Osteoblast (primary cell): Measurements from ENCODE around the gene GALNT16. TPM values are rescaled to one million over a fixed set of nuclear protein-coding genes. Genes with fewer than 3 reads are reported as not detected.
A peak's percentile ranks its signal among the peaks of the same experiment; 100 is the strongest.

Experiments used
- DNase-seq: peaks from one replicate; pipeline ENCODE4 v3.0.0; 2011; ENCODE audit warnings: low spot score, mixed read lengths; ENCODE audit not compliant: insufficient read length; ENCODE audit errors: missing footprints
- H2AFZ ChIP-seq: 2 replicates; pipeline ENCODE4 v1.6.0; 2011; ENCODE audit warnings: mild to moderate bottlenecking, low read length
- H3K27ac ChIP-seq: 2 replicates; pipeline ENCODE4 v1.5.1; 2011; ENCODE audit warnings: mild to moderate bottlenecking, low read depth, low read length, moderate library complexity
- H3K27me3 ChIP-seq: 2 replicates; pipeline ENCODE4 v1.6.0; 2012; ENCODE audit warnings: mild to moderate bottlenecking, control low read depth, inconsistent platforms, low read length, moderate library complexity; ENCODE audit not compliant: insufficient read depth
- H3K36me3 ChIP-seq: 2 replicates; pipeline ENCODE4 v1.5.1; 2011; ENCODE audit warnings: mild to moderate bottlenecking, low read length, control low read depth, moderate library complexity; ENCODE audit not compliant: insufficient read depth
- H3K4me1 ChIP-seq: 2 replicates; pipeline ENCODE4 v1.5.1; 2011; ENCODE audit warnings: mild to moderate bottlenecking, low read length, control low read depth, moderate library complexity; ENCODE audit not compliant: insufficient read depth
- H3K4me2 ChIP-seq: 2 replicates; pipeline ENCODE4 v1.6.0; 2011; ENCODE audit warnings: mild to moderate bottlenecking, low read length; ENCODE audit not compliant: insufficient read depth
- H3K4me3 ChIP-seq: fragments of 200-600 bp; sonication (generic); 3 replicates; pipeline ENCODE4 v1.5.1; 2012; ENCODE audit warnings: mild to moderate bottlenecking, low read length, inconsistent platforms; ENCODE audit not compliant: insufficient read depth
- H3K79me2 ChIP-seq: 2 replicates; pipeline ENCODE4 v1.6.0; 2012; ENCODE audit warnings: mild to moderate bottlenecking, low read length, control low read depth, inconsistent platforms; ENCODE audit not compliant: insufficient read depth
- H3K9me3 ChIP-seq: 2 replicates; pipeline ENCODE4 v1.5.1; 2011; ENCODE audit warnings: low read depth, low read length, control low read depth
- H4K20me1 ChIP-seq: 2 replicates; pipeline ENCODE4 v1.6.0; 2012; ENCODE audit warnings: mild to moderate bottlenecking, low read length, control low read depth; ENCODE audit not compliant: insufficient read depth
- CTCF ChIP-seq: IDR thresholded peaks from 2 replicates; pipeline ENCODE4 v1.5.1; 2011; ENCODE audit warnings: mild to moderate bottlenecking, low read depth, low read length, moderate library complexity; ENCODE audit errors: extremely low read depth
- total RNA-seq: library from RNA; depleted of rRNA; stranded (reverse); fragments of >200 nt; gene quantifications from 2 replicates; pipeline ENCODE4 v1.2.3, GENCODE V29; 2012

The GALNT16 gene
- total RNA-seq, 1 donor, result 4.0 TPM

GRCh38 chr14:69299286-69300035 is 39.5 kb downstream of the GALNT16 start:
- no peak overlapping the region for H2AFZ ChIP-seq
- no peak for DNase-seq
- no peak overlapping the region for H3K4me3 ChIP-seq
- no peak overlapping the region for H3K4me2 ChIP-seq
- H3K27ac ChIP-seq, result no peak overlapping the region
- peaks cover 23% of the 10 kb centered on the region for H3K27me3 ChIP-seq
- H3K36me3 ChIP-seq, result no peaks in the 10 kb centered on the region
- no peaks in the 10 kb centered on the region for H3K79me2 ChIP-seq
- H3K9me3 ChIP-seq, result no peaks in the 10 kb centered on the region
- H4K20me1 ChIP-seq, result no peaks in the 10 kb centered on the region
- no peaks in the 10 kb centered on the region for H3K4me1 ChIP-seq
- TF ChIP-seq CTCF, result peak; percentile 38

- TF ChIP-seq CTCF, result no peak
- Histone ChIP-seq H3K36me3 (no peaks in the 10 kb centered on the region), H3K27me3 (peaks cover 28% of the 10 kb centered on the region), H3K4me3 (no peak overlapping the region), H3K4me2 (no peak overlapping the region), H3K4me1 (no peaks in the 10 kb centered on the region), H3K9me3 (no peaks in the 10 kb centered on the region), H3K79me2 (no peaks in the 10 kb centered on the region), H4K20me1 (no peaks in the 10 kb centered on the region), H3K27ac (no peak overlapping the region), H2AFZ (no peak overlapping the region)
- no peak for DNase-seq
Observed at GRCh38 chr14:69300601-69301221, 40.8 kb downstream of the GALNT16 start.

GRCh38 chr14:69303086-69303485 is 43.1 kb downstream of the GALNT16 start:
- no peak overlapping the region for H2AFZ ChIP-seq
- H3K79me2 ChIP-seq, result no peaks in the 10 kb centered on the region
- H3K27ac ChIP-seq, result no peak overlapping the region
- no peak for DNase-seq
- no peak overlapping the region for H3K4me2 ChIP-seq
- H4K20me1 ChIP-seq, result no peaks in the 10 kb centered on the region
- H3K4me3 ChIP-seq, result no peak overlapping the region
- no peak for TF ChIP-seq CTCF
- H3K27me3 ChIP-seq, result peaks cover 44% of the 10 kb centered on the region
- H3K36me3 ChIP-seq, result no peaks in the 10 kb centered on the region
- no peaks in the 10 kb centered on the region for H3K4me1 ChIP-seq
- H3K9me3 ChIP-seq, result no peaks in the 10 kb centered on the region

- DNase-seq, result no peak
- no peak overlapping the region for H3K4me3 ChIP-seq
- TF ChIP-seq CTCF, result no peak
- H4K20me1 ChIP-seq, result no peaks in the 10 kb centered on the region
- peaks cover 15% of the 10 kb centered on the region for H3K27me3 ChIP-seq
- H3K9me3 ChIP-seq, result no peaks in the 10 kb centered on the region
- no peak overlapping the region for H3K4me2 ChIP-seq
- no peaks in the 10 kb centered on the region for H3K36me3 ChIP-seq
- no peak overlapping the region for H2AFZ ChIP-seq
- H3K27ac ChIP-seq, result no peak overlapping the region
- peaks cover 8% of the 10 kb centered on the region for H3K4me1 ChIP-seq
- H3K79me2 ChIP-seq, result no peaks in the 10 kb centered on the region
Observed at GRCh38 chr14:69312608-69313007, 52.6 kb downstream of the GALNT16 start.
